ENCODE results near the gene LHX1.

- TF ChIP-seq, protein P1, sequence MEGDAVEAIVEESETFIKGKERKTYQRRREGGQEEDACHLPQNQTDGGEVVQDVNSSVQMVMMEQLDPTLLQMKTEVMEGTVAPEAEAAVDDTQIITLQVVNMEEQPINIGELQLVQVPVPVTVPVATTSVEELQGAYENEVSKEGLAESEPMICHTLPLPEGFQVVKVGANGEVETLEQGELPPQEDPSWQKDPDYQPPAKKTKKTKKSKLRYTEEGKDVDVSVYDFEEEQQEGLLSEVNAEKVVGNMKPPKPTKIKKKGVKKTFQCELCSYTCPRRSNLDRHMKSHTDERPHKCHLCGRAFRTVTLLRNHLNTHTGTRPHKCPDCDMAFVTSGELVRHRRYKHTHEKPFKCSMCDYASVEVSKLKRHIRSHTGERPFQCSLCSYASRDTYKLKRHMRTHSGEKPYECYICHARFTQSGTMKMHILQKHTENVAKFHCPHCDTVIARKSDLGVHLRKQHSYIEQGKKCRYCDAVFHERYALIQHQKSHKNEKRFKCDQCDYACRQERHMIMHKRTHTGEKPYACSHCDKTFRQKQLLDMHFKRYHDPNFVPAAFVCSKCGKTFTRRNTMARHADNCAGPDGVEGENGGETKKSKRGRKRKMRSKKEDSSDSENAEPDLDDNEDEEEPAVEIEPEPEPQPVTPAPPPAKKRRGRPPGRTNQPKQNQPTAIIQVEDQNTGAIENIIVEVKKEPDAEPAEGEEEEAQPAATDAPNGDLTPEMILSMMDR (IDR thresholded peaks at IDR 0.05), result no peak
- no peak for TF ChIP-seq POLR2A (IDR thresholded peaks at IDR 0.05)
Measured at GRCh38 chr17:36983618-36984017, 46.3 kb downstream of the LHX1 start.

Measured in body of pancreas (tissue), 4 donors.